ENCODE data around the gene KIRREL3. TPM values are rescaled to one million over a fixed set of nuclear protein-coding genes. Genes with fewer than 3 reads are reported as not detected.
"Not testable (repeated sequence)": the region's sequence is repeated elsewhere in the genome, so short reads cannot be mapped to it uniquely, and the experiment has no call there.

Gene KIRREL3
- total and polyA plus RNA-seq, 3 donors from 2014 or later = 1.0 to 1.1 (median 1.1) TPM

- peaks cover 59% of the 10 kb centered on the region for H3K4me1 ChIP-seq
- no peaks in the 10 kb centered on the region for H3K9me3 ChIP-seq
- no peaks in the 10 kb centered on the region for H3K36me3 ChIP-seq (ENCODE audit: low read depth, missing control alignments)
- WGBS, 2 donors = 50 to 52% methylated on average over 5 of the region's 5 CpGs
- DNase-seq = no peak
- no peak overlapping the region for H3K27ac ChIP-seq
- H3K27me3 ChIP-seq = no peaks in the 10 kb centered on the region
- no peak overlapping the region for H3K4me3 ChIP-seq
- intact Hi-C loops (cut with DNase I; ENCODE audit: low total_unique reads) = no loop called here
- TF ChIP-seq POLR2A (IDR thresholded peaks at IDR 0.05) (no peak), CTCF (IDR thresholded peaks at IDR 0.05) (no peak)
Observed at GRCh38 chr11:126390272-126390867, 610.2 kb downstream of the KIRREL3 start.

- 56 to 62% methylated on average over 5 of the region's 5 CpGs for WGBS, 2 donors
- TF ChIP-seq CTCF (IDR thresholded peaks at IDR 0.05) (no peak), POLR2A (IDR thresholded peaks at IDR 0.05) (no peak)
- intact Hi-C loops (cut with DNase I; ENCODE audit: low total_unique reads) = no loop called here
Observed at GRCh38 chr11:126387857-126388256, 612.7 kb downstream of the KIRREL3 start.

GRCh38 chr11:126386729-126387071, 613.9 kb downstream of the KIRREL3 start:
- DNase-seq; H3K27ac ChIP-seq; H3K27me3 ChIP-seq; H3K4me3 ChIP-seq; H3K9me3 ChIP-seq; H3K36me3 ChIP-seq (ENCODE audit: low read depth, missing control alignments); intact Hi-C loops (cut with DNase I; ENCODE audit: low total_unique reads): not testable (repeated sequence)
- peaks cover 39% of the 10 kb centered on the region for H3K4me1 ChIP-seq
- 29 to 42% methylated on average over 2 to 5 of the region's 5 CpGs for WGBS, 2 donors

More at GRCh38 chr11:126387857-126388256, 612.7 kb downstream of the KIRREL3 start:
- no peak for DNase-seq
- Histone ChIP-seq H3K9me3 (no peaks in the 10 kb centered on the region), H3K36me3 (ENCODE audit: low read depth, missing control alignments) (no peaks in the 10 kb centered on the region), H3K4me3 (no peak overlapping the region), H3K27ac (no peak overlapping the region), H3K27me3 (no peaks in the 10 kb centered on the region), H3K4me1 (peaks cover 48% of the 10 kb centered on the region)

GRCh38 chr11:126385991-126386728, 614.4 kb downstream of the KIRREL3 start:
- no peaks in the 10 kb centered on the region for H3K27me3 ChIP-seq
- 51 to 54% methylated on average over 8 of the region's 8 CpGs for WGBS, 2 donors
- H3K4me1 ChIP-seq = peaks cover 34% of the 10 kb centered on the region
- no peak overlapping the region for H3K4me3 ChIP-seq
- intact Hi-C loops (cut with DNase I; ENCODE audit: low total_unique reads) = no loop called here
- TF ChIP-seq POLR2A (IDR thresholded peaks at IDR 0.05) (no peak), CTCF (IDR thresholded peaks at IDR 0.05) (no peak)
- H3K27ac ChIP-seq = peak overlapping the region in 1 of 2 donors; percentile 47
- H3K36me3 ChIP-seq (ENCODE audit: low read depth, missing control alignments) = no peaks in the 10 kb centered on the region
- H3K9me3 ChIP-seq = no peaks in the 10 kb centered on the region
- DNase-seq = no peak

- Histone ChIP-seq H3K9me3 (no peaks in the 10 kb centered on the region), H3K4me1 (peaks cover 29% of the 10 kb centered on the region), H3K27ac (no peak overlapping the region), H3K4me3 (no peak overlapping the region), H3K36me3 (ENCODE audit: low read depth, missing control alignments) (no peaks in the 10 kb centered on the region), H3K27me3 (no peaks in the 10 kb centered on the region)
- 85 to 95% methylated on average over 4 to 9 of the region's 9 CpGs for WGBS, 2 donors
- no peak for TF ChIP-seq CTCF (IDR thresholded peaks at IDR 0.05)
- intact Hi-C loops (cut with DNase I; ENCODE audit: low total_unique reads) = no loop called here
- DNase-seq = no peak
Observed at GRCh38 chr11:126384449-126385070, 616.0 kb downstream of the KIRREL3 start.

Data from testis (tissue), 3 donors.